NOMO-1 (cell line): ENCODE measurements around the gene KCTD6.

Source experiments
- DNase-seq, 2 experiments: peaks; one replicate each; lab custom pipeline; 2025; ENCODE audit not compliant: unreplicated experiment in 2 of 2; lab: John Stamatoyannopoulos, UW

The KCTD6 gene

GRCh38 chr3:58491506-58492402, at the start of gene KCTD6:
KCTD6 (plus strand) TSS chr3:58492096; CDS start chr3:58498756, 6,660 bp downstream.
- DNase-seq, result peak; percentile 85 to 97

GRCh38 chr3:58452176-58452575, 39.7 kb upstream of the KCTD6 start:
- no peak for DNase-seq

GRCh38 chr3:58459160-58459559, 32.7 kb upstream of the KCTD6 start:
- DNase-seq, result no peak

- DNase-seq, result no peak
Measured at GRCh38 chr3:58462829-58463180, 29.1 kb upstream of the KCTD6 start.

- DNase-seq, result peak; percentile 66 to 73
Measured at GRCh38 chr3:58463181-58463941, 28.5 kb upstream of the KCTD6 start.

- no peak for DNase-seq
Measured at GRCh38 chr3:58463942-58464271, 28.0 kb upstream of the KCTD6 start.

- DNase-seq, result no peak
Measured at GRCh38 chr3:58464866-58465265, 27.0 kb upstream of the KCTD6 start.

GRCh38 chr3:58466899-58467563, 24.9 kb upstream of the KCTD6 start:
- DNase-seq, result no peak

- DNase-seq, result no peak
Measured at GRCh38 chr3:58469096-58469495, 22.8 kb upstream of the KCTD6 start.

GRCh38 chr3:58470363-58471024, 21.4 kb upstream of the KCTD6 start:
- DNase-seq, result no peak

- DNase-seq, result peak; percentile 91 to 98
Measured at GRCh38 chr3:58471025-58471887, 20.6 kb upstream of the KCTD6 start.

GRCh38 chr3:58473275-58473674, 18.6 kb upstream of the KCTD6 start:
- no peak for DNase-seq

GRCh38 chr3:58474348-58474911, 17.5 kb upstream of the KCTD6 start:
- DNase-seq, result peak; percentile 62 to 82

GRCh38 chr3:58474967-58475578, 16.8 kb upstream of the KCTD6 start:
- DNase-seq, result no peak

- peak in 1 of 2 experiments; percentile 15 for DNase-seq
Measured at GRCh38 chr3:58478781-58479180, 13.1 kb upstream of the KCTD6 start.

GRCh38 chr3:58480309-58480708, 11.6 kb upstream of the KCTD6 start:
- DNase-seq, result no peak

GRCh38 chr3:58482917-58483636, 8.8 kb upstream of the KCTD6 start:
- peak; percentile 7 to 62 for DNase-seq

GRCh38 chr3:58484045-58484721, 7.7 kb upstream of the KCTD6 start:
- DNase-seq, result peak; percentile 46 to 72
